ENCODE results near the gene TXNDC15.
"Not testable (repeated sequence)": the region's sequence is repeated elsewhere in the genome, so short reads cannot be mapped to it uniquely, and the experiment has no call there.

TXNDC15 gene

DNA sequence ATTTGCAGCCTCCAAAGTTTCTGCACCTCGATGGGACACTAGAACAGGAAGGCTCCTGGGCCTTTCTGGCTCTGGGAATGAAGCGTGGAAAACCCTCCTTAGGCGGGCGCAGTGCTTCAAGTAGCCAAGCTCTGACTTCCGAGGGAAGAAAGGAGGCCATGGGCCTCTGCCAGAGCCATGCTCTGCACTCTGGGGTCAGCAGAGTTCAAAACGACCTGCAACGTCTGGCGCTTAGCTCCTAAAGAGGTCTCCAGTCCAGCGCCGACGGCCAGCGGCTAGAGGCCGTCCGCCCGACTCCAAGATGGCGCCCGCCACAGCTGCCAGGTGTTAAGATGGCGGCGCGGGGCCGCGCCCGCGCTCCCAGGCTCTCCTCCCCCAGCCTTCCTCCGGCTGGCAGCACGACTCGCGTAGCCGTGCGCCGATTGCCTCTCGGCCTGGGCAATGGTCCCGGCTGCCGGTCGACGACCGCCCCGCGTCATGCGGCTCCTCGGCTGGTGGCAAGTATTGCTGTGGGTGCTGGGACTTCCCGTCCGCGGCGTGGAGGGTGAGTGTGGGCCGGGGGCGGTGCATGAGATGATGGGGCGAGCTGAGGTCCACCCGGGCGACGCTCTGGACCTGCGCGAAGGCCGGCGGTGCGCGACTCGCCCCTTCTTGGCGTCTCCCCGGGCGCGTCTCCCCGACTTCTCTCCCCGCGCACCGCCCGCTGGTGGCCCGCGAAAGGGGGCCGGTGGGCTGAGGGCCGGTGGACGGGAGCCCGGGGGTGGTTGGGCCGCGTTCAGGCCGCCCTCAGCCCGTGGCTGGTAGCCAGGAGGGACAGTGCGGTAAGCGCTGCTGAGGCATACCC is at the start of gene TXNDC15:
Gene TXNDC15, plus strand, starts transcription at position 385 of the 844 bp plus-strand sequence. Its CDS starts 57 bp downstream, at position 442.
- in situ Hi-C loops (cut with MboI; ENCODE audit: low sequenced_read_pairs, unreplicated experiment), result no loop called here
- TF ChIP-seq, protein P1, sequence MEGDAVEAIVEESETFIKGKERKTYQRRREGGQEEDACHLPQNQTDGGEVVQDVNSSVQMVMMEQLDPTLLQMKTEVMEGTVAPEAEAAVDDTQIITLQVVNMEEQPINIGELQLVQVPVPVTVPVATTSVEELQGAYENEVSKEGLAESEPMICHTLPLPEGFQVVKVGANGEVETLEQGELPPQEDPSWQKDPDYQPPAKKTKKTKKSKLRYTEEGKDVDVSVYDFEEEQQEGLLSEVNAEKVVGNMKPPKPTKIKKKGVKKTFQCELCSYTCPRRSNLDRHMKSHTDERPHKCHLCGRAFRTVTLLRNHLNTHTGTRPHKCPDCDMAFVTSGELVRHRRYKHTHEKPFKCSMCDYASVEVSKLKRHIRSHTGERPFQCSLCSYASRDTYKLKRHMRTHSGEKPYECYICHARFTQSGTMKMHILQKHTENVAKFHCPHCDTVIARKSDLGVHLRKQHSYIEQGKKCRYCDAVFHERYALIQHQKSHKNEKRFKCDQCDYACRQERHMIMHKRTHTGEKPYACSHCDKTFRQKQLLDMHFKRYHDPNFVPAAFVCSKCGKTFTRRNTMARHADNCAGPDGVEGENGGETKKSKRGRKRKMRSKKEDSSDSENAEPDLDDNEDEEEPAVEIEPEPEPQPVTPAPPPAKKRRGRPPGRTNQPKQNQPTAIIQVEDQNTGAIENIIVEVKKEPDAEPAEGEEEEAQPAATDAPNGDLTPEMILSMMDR (IDR thresholded peaks at IDR 0.05; ENCODE audit: borderline replicate concordance, control extremely low read depth, extremely low read depth, insufficient read depth, missing control alignments), result no peak
- DNase-seq (ENCODE audit: low spot score), result peak; percentile 91

- TF ChIP-seq, protein P1 (IDR thresholded peaks at IDR 0.05; ENCODE audit: borderline replicate concordance, control extremely low read depth, extremely low read depth, insufficient read depth, missing control alignments), result no peak
- DNase-seq (ENCODE audit: low spot score), result no peak
- in situ Hi-C loops (cut with MboI; ENCODE audit: low sequenced_read_pairs, unreplicated experiment), result no loop called here
These were observed 49.5 kb upstream of the TXNDC15 start for GRCh38 chr5:134824681-134825080.

GRCh38 chr5:134825212-134825611 is 49.0 kb upstream of the TXNDC15 start:
- in situ Hi-C loops (cut with MboI; ENCODE audit: low sequenced_read_pairs, unreplicated experiment), result no loop called here
- peak; percentile 38 for DNase-seq (ENCODE audit: low spot score)

DNA sequence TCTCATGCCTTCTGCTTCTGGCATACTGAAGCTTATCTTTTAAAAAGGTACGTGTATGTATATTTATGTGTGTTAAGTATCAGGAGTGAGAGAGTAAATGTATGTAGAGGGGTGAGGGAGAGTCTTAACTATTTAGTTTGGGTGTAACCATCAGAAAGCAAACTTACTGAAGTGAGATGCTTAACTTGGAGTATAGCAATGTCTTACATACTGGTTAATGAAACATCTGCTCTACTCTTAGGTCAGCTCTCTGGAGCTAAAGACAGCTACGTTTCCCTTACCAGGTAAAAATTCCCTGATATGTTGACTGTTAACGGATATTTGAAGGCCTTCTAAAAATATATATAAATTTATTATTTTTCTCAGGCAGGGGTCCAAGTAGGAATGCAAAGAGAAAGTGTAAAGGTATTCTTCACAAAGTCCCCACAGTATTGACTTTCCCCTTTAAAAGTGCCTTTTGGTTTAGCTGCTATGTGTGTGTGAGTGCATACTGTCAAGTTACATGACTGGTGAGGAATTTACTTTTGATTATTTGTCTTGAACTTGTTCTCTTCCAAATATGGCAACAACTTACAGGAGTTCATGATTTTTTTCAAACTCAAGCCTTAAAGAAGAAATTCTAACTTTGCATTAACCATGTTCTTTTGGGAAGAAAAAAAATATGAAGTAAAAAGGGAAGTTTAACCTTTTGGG is 40.7 kb upstream of the TXNDC15 start:
- in situ Hi-C loops (cut with MboI; ENCODE audit: low sequenced_read_pairs, unreplicated experiment), result no loop called here
- no peak for DNase-seq (ENCODE audit: low spot score)
- TF ChIP-seq, protein P1 (IDR thresholded peaks at IDR 0.05; ENCODE audit: borderline replicate concordance, control extremely low read depth, extremely low read depth, insufficient read depth, missing control alignments), result no peak

More at GRCh38 chr5:134825212-134825611, 49.0 kb upstream of the TXNDC15 start:
- TF ChIP-seq, protein P1 (IDR thresholded peaks at IDR 0.05; ENCODE audit: borderline replicate concordance, control extremely low read depth, extremely low read depth, insufficient read depth, missing control alignments), result no peak

DNA sequence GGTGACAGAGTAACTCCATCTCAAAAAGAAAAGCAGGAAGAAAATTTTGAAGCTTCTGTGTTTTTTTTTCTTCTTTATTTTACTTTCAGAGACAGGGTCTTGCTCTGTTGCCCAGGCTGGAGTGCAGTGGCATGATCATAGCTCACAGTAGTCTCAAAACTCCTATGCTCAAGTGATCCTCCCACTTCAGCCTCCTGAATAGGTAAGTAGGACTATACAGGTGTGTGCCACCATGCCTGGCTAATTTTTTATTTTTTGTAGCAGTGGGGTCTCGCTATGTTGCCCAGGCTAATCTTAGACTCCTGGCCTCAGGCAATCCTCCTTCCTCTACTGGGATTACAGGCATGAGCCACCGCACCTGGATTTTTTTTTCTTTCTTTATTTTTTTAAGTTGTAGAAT is 38.5 kb upstream of the TXNDC15 start:
- in situ Hi-C loops (cut with MboI; ENCODE audit: low sequenced_read_pairs, unreplicated experiment), result no loop called here
- TF ChIP-seq, protein P1 (IDR thresholded peaks at IDR 0.05; ENCODE audit: borderline replicate concordance, control extremely low read depth, extremely low read depth, insufficient read depth, missing control alignments), result no peak
- DNase-seq (ENCODE audit: low spot score), result no peak

DNA sequence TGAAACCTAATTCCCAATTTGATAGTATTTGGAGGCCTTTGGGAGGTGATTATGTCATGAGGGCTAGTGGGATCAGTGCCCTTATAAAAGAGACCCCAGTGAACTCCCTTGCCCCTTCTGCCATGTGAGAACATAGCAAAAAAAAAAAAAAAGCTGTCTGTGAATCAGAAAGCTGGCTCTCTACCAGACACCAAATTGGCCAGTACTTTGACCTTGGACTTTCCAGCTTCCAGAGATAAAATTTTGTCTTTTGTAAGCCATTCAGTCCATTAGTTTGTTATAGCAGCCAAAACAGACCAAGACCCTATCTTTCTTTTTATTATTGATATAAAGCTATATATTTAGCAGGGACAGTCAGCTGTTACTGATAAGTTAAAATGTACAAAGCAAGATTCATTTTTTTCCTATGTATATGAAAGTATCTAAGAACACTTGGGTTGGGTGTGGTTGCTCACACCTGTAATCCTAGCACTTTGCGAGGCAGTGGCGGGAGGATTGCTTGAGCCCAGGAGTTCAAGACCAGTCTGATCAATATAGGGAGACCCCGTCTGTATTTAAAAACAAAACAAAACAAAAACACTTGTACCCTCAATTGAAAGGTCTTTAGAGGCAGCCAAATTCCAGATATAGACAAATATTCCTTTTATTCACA is 36.5 kb upstream of the TXNDC15 start:
- TF ChIP-seq, protein P1 (IDR thresholded peaks at IDR 0.05; ENCODE audit: borderline replicate concordance, control extremely low read depth, extremely low read depth, insufficient read depth, missing control alignments), result no peak
- no peak for DNase-seq (ENCODE audit: low spot score)
- in situ Hi-C loops (cut with MboI; ENCODE audit: low sequenced_read_pairs, unreplicated experiment), result no loop called here

DNA sequence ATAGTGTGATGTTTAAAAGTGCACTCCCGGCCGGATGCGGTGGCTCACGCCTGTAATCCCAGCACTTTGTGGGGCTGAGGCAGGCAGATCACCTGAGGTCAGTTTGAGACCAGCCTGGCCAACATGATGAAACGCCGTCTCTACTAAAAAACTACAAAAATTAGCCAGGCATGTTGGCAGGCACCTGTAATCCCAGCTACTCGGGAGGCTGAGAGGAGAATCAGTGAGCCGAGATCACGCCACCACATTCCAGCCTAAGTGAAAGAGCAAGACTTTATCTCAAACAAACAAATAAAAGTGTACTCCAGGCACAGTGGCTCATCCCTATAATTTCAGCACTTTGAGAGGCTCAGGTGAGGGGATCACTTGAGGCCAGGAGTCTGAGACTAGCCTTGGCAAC is 35.8 kb upstream of the TXNDC15 start:
- in situ Hi-C loops (cut with MboI; ENCODE audit: low sequenced_read_pairs, unreplicated experiment), result not testable (repeated sequence)

More for the DNA sequence above, 35.8 kb upstream of the TXNDC15 start:
- not testable (repeated sequence) for DNase-seq (ENCODE audit: low spot score)

All from GM13976 (cell line).